Neural cell (in vitro differentiated cells): ENCODE results near the gene TEF. TPM values are rescaled to one million over a fixed set of nuclear protein-coding genes. Genes with fewer than 3 reads are reported as not detected.
"Not testable (repeated sequence)": the region's sequence is repeated elsewhere in the genome, so short reads cannot be mapped to it uniquely, and the experiment has no call there.

Source experiments
- H2AFZ ChIP-seq: fragments of 200-600, 300-800 bp; sonication (generic), shearing (Covaris generic); 2 replicates; pipeline ENCODE4 v1.6.0; 2014; ENCODE audit warnings: low read depth, mild to moderate bottlenecking, antibody characterized with exemption, low read length, moderate library complexity
- H3F3A ChIP-seq: fragments of 200-600 bp; shearing (Covaris generic); 2 replicates; pipeline ENCODE4 v1.6.1; 2016; ENCODE audit warnings: mild to moderate bottlenecking, moderate library complexity, mixed read lengths, antibody characterized with exemption, low read length; ENCODE audit not compliant: insufficient read depth, poor library complexity, severe bottlenecking
- H3K27ac ChIP-seq: fragments of 200-600, 300-800 bp; sonication (generic), shearing (Covaris generic); 2 replicates; pipeline ENCODE4 v1.5.1; 2014; ENCODE audit warnings: mild to moderate bottlenecking, low read length, moderate library complexity
- H3K27me3 ChIP-seq: fragments of 300-800, 200-600 bp; sonication (generic), shearing (Covaris generic); 2 replicates; pipeline ENCODE4 v1.6.0; 2014; ENCODE audit warnings: mild to moderate bottlenecking, low read depth, low read length, moderate library complexity; ENCODE audit not compliant: insufficient read depth
- H3K36me3 ChIP-seq: fragments of 300-800, 200-600 bp; sonication (generic), shearing (Covaris generic); 2 replicates; pipeline ENCODE4 v1.5.1; 2014; ENCODE audit warnings: mild to moderate bottlenecking, antibody characterized with exemption, low read length, moderate library complexity; ENCODE audit not compliant: insufficient read depth
- H3K4me2 ChIP-seq: fragments of 300-800, 200-600 bp; sonication (generic), shearing (Covaris generic); 2 replicates; pipeline ENCODE4 v1.6.0; 2014; ENCODE audit warnings: mild to moderate bottlenecking, low read length
- H3K4me3 ChIP-seq: fragments of 300-800, 200-600 bp; sonication (generic), shearing (Covaris generic); 2 replicates; pipeline ENCODE4 v1.5.1; 2014; ENCODE audit warnings: mild to moderate bottlenecking, low read length, moderate library complexity
- H3K79me2 ChIP-seq: fragments of 200-600 bp; shearing (Covaris generic); replicated peaks from 2 replicates; pipeline ENCODE4 v1.6.0; 2014; ENCODE audit warnings: mild to moderate bottlenecking, low read length, moderate library complexity; ENCODE audit not compliant: insufficient read depth
- H3K9ac ChIP-seq: fragments of 300-800, 200-600 bp; sonication (generic), shearing (Covaris generic); 2 replicates; pipeline ENCODE4 v1.6.1; 2016; ENCODE audit warnings: mild to moderate bottlenecking, low read length, mixed read lengths
- H3K9me2 ChIP-seq: fragments of 200-600 bp; shearing (Covaris generic); 2 replicates; pipeline ENCODE4 v1.6.1; 2016; ENCODE audit warnings: mild to moderate bottlenecking, low read length, mixed read lengths; ENCODE audit not compliant: insufficient read depth
- H3K9me3 ChIP-seq: fragments of 200-600, 300-800 bp; sonication (generic), shearing (Covaris generic); 2 replicates; pipeline ENCODE4 v1.6.1; 2016; ENCODE audit warnings: mild to moderate bottlenecking, mixed run types, low read length, moderate library complexity, mixed read lengths
- H4K20me1 ChIP-seq: fragments of 200-600 bp; shearing (Covaris generic); 2 replicates; pipeline ENCODE4 v1.6.1; 2016; ENCODE audit warnings: mild to moderate bottlenecking, mixed run types; ENCODE audit not compliant: insufficient read depth
- CTCF ChIP-seq: fragments of 450-650 bp; IDR thresholded peaks from 2 replicates; pipeline ENCODE4 v1.5.1; 2014; ENCODE audit warnings: antibody characterized with exemption, mild to moderate bottlenecking, moderate library complexity; ENCODE audit not compliant: poor library complexity, severe bottlenecking
- EP300 ChIP-seq: fragments of 450-650 bp; conservative IDR thresholded peaks from 2 replicates; pipeline ENCODE4 v1.6.1; 2014; ENCODE audit warnings: antibody characterized with exemption, mild to moderate bottlenecking, moderate library complexity; ENCODE audit not compliant: poor library complexity, severe bottlenecking
- EZH2 ChIP-seq: fragments of 200-600, 300-800 bp; shearing (Covaris generic), sonication (generic); IDR thresholded peaks from 2 replicates; pipeline ENCODE4 v1.6.1; 2014; ENCODE audit warnings: antibody characterized with exemption, low read length, borderline replicate concordance, mild to moderate bottlenecking; ENCODE audit not compliant: insufficient read depth, poor library complexity, severe bottlenecking
- MXI1 ChIP-seq: fragments of 450-650 bp; conservative IDR thresholded peaks from 2 replicates; pipeline ENCODE4 v1.6.1; 2014; ENCODE audit warnings: antibody characterized with exemption, mild to moderate bottlenecking; ENCODE audit not compliant: poor library complexity, severe bottlenecking
- POLR2AphosphoS5 ChIP-seq: IDR thresholded peaks from 2 replicates; pipeline ENCODE4 v1.6.1; 2012
- RAD21 ChIP-seq: fragments of 450-650 bp; conservative IDR thresholded peaks from 2 replicates; pipeline ENCODE4 v1.6.1; 2014; ENCODE audit warnings: antibody characterized with exemption, mild to moderate bottlenecking, moderate library complexity
- REST ChIP-seq: IDR thresholded peaks from 2 replicates; pipeline ENCODE4 v1.6.1; 2012; ENCODE audit warnings: borderline replicate concordance
- SMC3 ChIP-seq: fragments of 450-650 bp; conservative IDR thresholded peaks from 2 replicates; pipeline ENCODE4 v1.6.1; 2014; ENCODE audit warnings: antibody characterized with exemption, mild to moderate bottlenecking, moderate library complexity; ENCODE audit not compliant: poor library complexity
- TAF1 ChIP-seq: IDR thresholded peaks from 2 replicates; pipeline ENCODE4 v1.6.1; 2012; ENCODE audit warnings: low read depth
- polyA plus RNA-seq: library from polyadenylated mRNA; depleted of rRNA; stranded (reverse); fragments of >200 nt; gene quantifications from 2 replicates; pipeline ENCODE4 v1.2.3, GENCODE V29; 2014

The TEF gene
- polyA plus RNA-seq, 1 donor from 2014 or later = 4.9 TPM

DNA sequence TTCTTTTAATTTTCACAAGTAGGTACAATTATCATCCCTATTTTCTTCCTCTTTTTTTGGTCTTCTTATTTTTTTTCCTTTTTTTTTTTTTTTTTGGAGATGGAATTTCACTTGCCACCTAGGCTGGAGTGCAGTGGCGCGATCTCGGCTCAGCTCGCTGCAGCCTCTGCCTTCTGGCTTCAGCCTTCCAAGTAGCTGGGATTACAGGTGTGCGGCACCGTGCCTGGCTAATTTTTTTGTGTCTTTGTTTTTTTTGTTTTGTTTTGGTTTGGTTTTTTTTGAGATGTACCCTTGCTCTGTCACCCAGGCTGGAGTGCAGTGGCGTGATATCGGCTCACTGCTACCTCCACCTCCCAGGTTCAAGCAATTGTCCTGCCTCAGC is 48.2 kb downstream of the TEF start:
- H3K9ac ChIP-seq = no peak overlapping the region

GRCh38 chr22:41431656-41432055 is 49.9 kb downstream of the TEF start:
- H3K4me2 ChIP-seq = no peak overlapping the region
- no peak overlapping the region for H3K9ac ChIP-seq

More for the DNA sequence above, 48.2 kb downstream of the TEF start:
- Histone ChIP-seq H3K36me3 (no peaks in the 10 kb centered on the region), H3K9me3 (no peaks in the 10 kb centered on the region), H3K4me3 (no peak overlapping the region), H3K79me2 (peaks cover 5% of the 10 kb centered on the region), H3K9me2 (no peaks in the 10 kb centered on the region), H2AFZ (no peak overlapping the region), H3F3A (no peaks in the 10 kb centered on the region), H4K20me1 (no peaks in the 10 kb centered on the region), H3K4me2 (no peak overlapping the region), H3K27me3 (no peaks in the 10 kb centered on the region), H3K27ac (no peak overlapping the region)
- no peak for TF ChIP-seq EP300
- TF ChIP-seq EZH2 = no peak
- no peak for TF ChIP-seq MXI1
- no peak for TF ChIP-seq SMC3
- TF ChIP-seq POLR2AphosphoS5 = no peak
- TF ChIP-seq REST = no peak
- no peak for TF ChIP-seq TAF1
- no peak for TF ChIP-seq RAD21
- TF ChIP-seq CTCF = no peak

DNA sequence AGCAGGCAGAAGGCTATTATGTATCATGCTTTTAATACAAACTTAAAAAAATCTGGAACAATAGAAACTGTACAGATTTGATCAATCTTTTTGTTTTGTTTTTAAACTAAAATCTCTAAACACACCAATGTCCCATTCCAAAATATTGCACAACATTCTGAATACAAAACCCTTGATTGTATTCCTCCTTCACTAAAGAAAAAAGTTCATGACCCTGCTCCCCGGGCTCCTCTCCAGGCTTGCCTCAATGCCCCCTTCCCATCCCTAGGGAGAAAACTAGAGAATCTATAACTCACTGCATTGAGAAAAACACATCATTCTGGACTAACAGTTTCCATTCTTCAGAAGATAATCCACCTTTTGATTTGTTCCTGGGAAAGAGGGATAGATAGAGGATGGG is 51.7 kb downstream of the TEF start:
- not testable (repeated sequence) for H3K27me3 ChIP-seq, H4K20me1 ChIP-seq, H3F3A ChIP-seq, H3K4me2 ChIP-seq, H3K4me3 ChIP-seq, H3K9me3 ChIP-seq, H3K9me2 ChIP-seq, H3K36me3 ChIP-seq, H2AFZ ChIP-seq, H3K9ac ChIP-seq, H3K27ac ChIP-seq
- peaks cover 19% of the 10 kb centered on the region for H3K79me2 ChIP-seq

More at GRCh38 chr22:41431656-41432055, 49.9 kb downstream of the TEF start:
- Histone ChIP-seq H3F3A (no peaks in the 10 kb centered on the region), H3K36me3 (no peaks in the 10 kb centered on the region), H3K79me2 (peaks cover 9% of the 10 kb centered on the region), H3K27ac (no peak overlapping the region), H3K9me2 (no peaks in the 10 kb centered on the region), H3K27me3 (no peaks in the 10 kb centered on the region), H3K4me3 (no peak overlapping the region), H2AFZ (no peak overlapping the region), H4K20me1 (no peaks in the 10 kb centered on the region), H3K9me3 (no peaks in the 10 kb centered on the region)
- TF ChIP-seq REST (no peak), TAF1 (no peak), EP300 (no peak)

GRCh38 chr22:41434361-41435003 is 52.7 kb downstream of the TEF start:
- not testable (repeated sequence) for H3K4me2 ChIP-seq, H3K9me2 ChIP-seq, H3K9me3 ChIP-seq, H3K27me3 ChIP-seq, H2AFZ ChIP-seq, H3K36me3 ChIP-seq, H3K4me3 ChIP-seq, H4K20me1 ChIP-seq, H3K27ac ChIP-seq, H3K9ac ChIP-seq, H3F3A ChIP-seq
- H3K79me2 ChIP-seq = peaks cover 26% of the 10 kb centered on the region
